Measurements from ENCODE around the gene RBMY1B.
"Not testable (repeated sequence)": the region's sequence is repeated elsewhere in the genome, so short reads cannot be mapped to it uniquely, and the experiment has no call there.

The RBMY1B gene

DNA sequence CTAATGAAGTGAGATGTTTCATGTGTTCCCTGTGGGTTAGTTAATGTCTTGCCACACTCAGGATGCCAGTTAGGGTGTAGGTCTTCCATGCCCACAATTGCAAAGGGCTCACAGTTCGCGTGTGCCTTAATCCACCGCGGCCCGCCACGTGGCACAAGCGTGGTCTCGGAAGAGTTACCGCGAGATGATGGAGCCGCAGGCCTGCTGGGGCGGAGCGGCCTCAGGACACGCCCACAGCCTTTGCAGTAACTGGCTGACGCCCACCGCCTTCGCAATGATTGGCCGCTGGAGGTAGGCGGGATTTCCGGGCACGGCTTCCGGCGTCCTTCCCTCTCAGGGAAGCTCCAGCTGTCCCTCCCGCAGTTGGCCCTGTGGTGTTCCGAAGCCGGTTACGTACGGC lies at the start of gene RBMY1B:
TSS of gene RBMY1B (plus strand) at position 301 of the 400 bp plus-strand sequence. CDS start 2,013 bp downstream, outside the sequence.
- DNase-seq, result not testable (repeated sequence)

DNA sequence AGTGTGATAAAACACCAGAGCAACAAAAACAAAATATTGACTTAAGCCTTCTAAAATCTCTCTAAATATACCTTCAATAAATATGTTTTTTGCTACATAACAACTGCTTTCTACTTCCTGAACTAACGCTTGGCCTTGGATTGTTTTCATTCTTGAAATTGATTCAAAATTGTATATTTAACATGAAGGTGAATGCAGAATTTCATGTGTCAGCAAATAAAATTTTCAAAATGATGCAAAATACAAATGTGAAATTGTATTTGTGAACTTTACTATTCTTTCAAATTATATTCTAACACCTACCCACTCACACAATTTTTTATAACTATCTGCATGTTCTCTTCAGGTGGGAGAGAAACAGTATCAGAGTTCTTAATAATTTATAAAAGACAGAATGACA lies 48.2 kb upstream of the RBMY1B start:
- not testable (repeated sequence) for DNase-seq

DNA sequence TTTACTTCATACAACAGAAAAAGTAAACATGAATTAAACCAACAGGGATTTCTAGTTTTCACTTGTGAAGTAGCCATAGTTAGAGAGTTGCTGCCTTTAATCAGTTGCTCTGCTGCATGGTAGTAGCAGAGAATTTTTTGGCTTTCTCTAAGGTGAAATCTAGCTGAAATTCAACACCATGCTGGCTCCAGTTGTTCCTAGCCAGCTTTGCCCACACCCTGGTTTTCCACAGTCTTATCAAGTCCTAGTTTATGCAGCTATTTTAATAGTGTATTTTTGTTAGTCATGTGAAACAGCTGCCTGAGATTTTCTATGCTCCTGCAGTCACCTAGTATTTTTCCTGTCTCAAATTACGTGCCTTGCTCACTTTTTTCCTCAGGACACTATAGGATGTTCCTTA lies 28.2 kb upstream of the RBMY1B start:
- DNase-seq, result no peak

DNA sequence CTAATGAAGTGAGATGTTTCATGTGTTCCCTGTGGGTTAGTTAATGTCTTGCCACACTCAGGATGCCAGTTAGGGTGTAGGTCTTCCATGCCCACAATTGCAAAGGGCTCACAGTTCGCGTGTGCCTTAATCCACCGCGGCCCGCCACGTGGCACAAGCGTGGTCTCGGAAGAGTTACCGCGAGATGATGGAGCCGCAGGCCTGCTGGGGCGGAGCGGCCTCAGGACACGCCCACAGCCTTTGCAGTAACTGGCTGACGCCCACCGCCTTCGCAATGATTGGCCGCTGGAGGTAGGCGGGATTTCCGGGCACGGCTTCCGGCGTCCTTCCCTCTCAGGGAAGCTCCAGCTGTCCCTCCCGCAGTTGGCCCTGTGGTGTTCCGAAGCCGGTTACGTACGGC lies 23.4 kb downstream of the RBMY1B start, which contains the start of gene RBMY1A1:
TSS of gene RBMY1A1 (plus strand) at position 301 of the 400 bp plus-strand sequence. CDS start 2,013 bp downstream, outside the sequence.
- DNase-seq, result not testable (repeated sequence)

DNA sequence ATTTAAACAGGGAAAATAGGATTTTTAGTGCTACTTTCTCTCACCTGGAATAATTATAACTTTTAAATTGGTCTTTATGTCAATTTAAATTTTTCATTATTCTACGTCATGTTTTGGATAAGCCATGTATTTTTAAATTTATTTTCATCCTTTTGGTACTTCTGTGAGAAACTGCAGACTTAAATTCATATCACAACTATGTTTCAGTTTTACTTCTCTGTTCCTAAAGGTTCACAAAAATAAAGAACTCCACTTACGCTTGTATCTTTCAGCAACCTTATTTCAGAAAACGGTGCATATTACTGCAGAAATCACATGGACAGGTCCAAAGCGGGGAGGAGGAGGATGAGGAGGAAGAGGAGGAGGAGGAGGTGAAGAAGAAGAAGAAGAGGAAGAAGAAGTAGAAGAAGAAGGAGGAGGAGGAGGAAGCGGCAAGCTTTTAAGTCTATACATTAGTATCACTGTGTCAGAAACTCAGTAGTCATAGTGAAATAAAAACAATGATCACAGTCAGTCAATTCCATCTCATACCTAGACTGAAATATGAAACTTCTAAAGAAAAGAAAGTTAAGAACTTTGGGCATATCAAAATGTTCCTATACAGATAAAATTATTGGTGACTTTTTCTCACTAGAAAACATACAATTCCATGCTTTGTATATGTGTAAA lies 48.3 kb downstream of the RBMY1B start:
- DNase-seq, result not testable (repeated sequence)

Data from activated CD4-positive, alpha-beta T cell treated with anti-CD3 and anti-CD28 coated beads, Interleukin-2, amount 50 U/mL, for 48 hours (primary cell).